Measurements from ENCODE around the gene DTX2.
"Not testable (repeated sequence)": the region's sequence is repeated elsewhere in the genome, so short reads cannot be mapped to it uniquely, and the experiment has no call there.

DNA sequence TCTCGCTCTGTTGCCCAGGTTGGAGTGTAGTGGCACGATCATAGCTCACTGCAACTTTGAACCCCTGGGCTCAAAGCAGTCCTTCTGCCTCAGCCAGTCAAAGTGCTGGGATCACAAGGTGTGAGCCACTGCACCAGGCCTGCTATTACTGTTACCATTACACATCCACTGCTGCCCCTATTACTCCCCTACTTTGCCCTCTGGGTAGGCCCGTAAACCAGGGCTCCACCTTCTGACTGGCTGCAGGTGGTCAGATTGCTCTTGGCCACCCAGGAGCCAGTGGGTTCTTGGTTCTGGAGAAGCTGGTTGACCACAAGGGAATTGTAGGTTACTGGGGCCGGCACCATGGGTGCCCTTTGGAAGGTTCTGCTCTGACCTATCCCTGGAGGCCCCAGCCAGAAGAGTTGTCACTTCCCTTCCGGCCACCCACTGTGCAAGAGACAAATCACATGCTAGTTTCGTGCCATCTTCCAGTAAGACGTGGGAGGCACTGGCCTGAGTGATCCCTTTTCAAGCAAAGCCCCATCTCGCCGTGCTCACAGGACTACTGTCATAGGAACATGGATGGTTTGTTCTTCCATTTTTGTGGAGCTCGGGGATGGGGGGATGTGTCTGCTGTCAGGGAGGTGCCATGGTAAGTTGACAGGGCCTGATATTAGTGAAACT, 10.2 kb downstream of the DTX2 start:
- TF ChIP-seq CTCF (IDR thresholded peaks at IDR 0.05 in 4 of 5, conservative IDR thresholded peaks at IDR 0.05 in 1 of 5); POLR2A (IDR thresholded peaks at IDR 0.05): not testable (repeated sequence)
